ENCODE measurements around the gene SNCA. TPM values are rescaled to one million over a fixed set of nuclear protein-coding genes. Genes with fewer than 3 reads are reported as not detected.

The SNCA gene
- total RNA-seq = 0.52 and 19.1 TPM in 2 replicates

DNA sequence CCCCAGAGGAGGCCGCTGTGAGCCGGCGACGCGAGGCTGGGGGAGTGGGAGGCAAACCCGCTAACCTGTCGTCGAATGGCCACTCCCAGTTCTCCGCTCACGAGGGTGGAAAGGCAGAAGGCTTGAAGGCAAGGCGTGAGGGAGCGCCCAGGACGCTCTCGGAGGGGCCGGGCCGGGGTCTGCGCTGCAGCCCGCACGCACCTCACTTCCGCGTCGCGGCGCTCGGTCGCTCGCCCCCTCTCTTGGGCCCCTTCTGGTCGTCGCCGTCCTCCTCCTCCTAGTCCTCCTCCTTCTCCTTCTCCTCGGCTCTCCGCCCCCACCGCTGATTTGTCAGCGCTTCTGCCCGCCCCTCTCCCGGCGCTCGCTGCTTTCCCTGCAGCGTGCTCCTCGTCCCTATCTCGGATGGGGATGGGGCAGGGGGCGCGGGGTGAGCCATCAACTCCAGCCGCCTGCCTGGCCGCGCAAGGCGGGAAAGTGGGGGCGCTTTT lies at the start of gene SNCA:
TSS of gene SNCA (minus strand) at position 265 of the 488 bp plus-strand sequence. CDS start 1,494 bp downstream, outside the sequence.

Other genes with a start within 250 kb of the SNCA start
- gene MMRN1, start 57.7 kb upstream of the SNCA start, total RNA-seq = 0.09 and 0.16 TPM in 2 replicates

All from bronchial smooth muscle cell (primary cell).